Hepatocyte (in vitro differentiated cells): ENCODE results near the gene ZNF469.

Experiments used
- CTCF ChIP-seq: fragments of 200-600 bp; sonication (generic); IDR thresholded peaks from 2 replicates; pipeline ENCODE4 v1.5.1; 2016; ENCODE audit warnings: antibody characterized with exemption, mild to moderate bottlenecking; ENCODE audit not compliant: poor library complexity
- EZH2 ChIP-seq: fragments of 200-600 bp; sonication (generic); IDR thresholded peaks from 2 replicates; pipeline ENCODE4 v1.6.1; 2016; ENCODE audit warnings: antibody characterized with exemption, mild to moderate bottlenecking, borderline replicate concordance
- EZH2phosphoT487 ChIP-seq: fragments of 200-600 bp; sonication (generic); IDR thresholded peaks from one replicate; pipeline ENCODE4 v1.6.1; 2018; ENCODE audit warnings: antibody characterized with exemption, mild to moderate bottlenecking, low read depth, moderate library complexity; ENCODE audit not compliant: unreplicated experiment, severe bottlenecking

DNA sequence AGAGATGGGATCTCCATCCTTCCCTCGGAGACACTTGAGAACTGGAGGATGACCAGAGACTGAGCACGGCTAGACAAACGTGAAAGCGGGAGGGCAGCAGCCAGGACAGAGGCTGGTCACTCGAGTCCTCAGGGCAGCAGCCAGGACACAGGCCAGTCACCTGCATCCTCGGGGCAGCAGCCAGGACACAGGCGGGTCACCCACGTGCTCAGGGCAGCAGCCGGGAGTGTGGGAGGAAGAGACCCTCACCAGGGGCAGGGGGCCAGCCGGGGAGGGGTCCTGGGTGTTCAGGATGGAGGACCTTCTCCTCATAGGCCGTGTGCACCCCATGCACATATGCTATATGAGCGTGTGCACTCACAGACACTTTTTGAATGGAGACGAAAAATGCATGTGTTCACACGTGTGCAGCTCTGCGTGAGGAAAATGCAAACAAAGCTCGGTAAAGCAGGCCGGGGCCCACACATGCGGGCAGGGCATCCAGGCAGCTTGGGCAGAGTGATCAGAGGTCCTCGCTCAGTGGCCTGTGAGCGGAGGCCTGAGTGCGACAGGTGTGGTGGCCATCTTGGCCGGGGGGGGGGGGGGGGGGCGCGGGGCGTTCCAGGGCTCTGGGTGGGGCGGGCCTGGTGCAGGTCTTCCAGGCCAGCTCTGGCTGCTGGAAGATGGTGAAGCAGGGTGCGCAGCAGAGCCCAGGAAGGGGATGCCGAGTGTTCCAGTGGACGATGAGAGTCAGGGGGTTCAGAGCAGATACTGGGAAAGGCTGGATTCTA is 26.7 kb downstream of the ZNF469 start:
- TF ChIP-seq CTCF, result no peak
- no peak for TF ChIP-seq EZH2
- no peak for TF ChIP-seq EZH2phosphoT487
